DMS79 (cell line): ENCODE results near the gene AKAP7.
"Not testable (repeated sequence)": the region's sequence is repeated elsewhere in the genome, so short reads cannot be mapped to it uniquely, and the experiment has no call there.

Source experiments
- DNase-seq: peaks from one replicate; lab custom pipeline; 2025; lab: John Stamatoyannopoulos, UW

Gene AKAP7

DNA sequence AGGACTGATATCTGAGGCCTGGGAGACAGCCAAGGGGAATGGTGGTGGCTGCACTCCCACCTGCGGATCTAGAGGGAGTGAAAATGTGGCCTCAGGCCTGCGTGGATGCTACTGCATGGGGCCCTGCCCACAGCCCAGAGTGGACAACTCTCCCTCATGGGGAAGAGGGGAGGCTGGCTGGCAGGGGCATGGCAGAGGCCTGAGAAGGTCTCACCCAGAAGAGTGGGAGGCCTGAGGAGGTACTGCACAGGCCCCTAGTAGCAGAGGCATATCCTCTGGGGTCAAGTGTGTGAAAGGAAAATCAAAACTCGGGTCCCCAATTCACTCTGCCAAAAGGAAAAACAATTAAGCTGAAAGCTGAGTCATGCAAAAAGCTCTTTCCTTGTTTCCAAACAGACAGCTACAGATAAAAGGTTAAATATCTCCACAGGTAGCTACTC, 158.2 kb downstream of the AKAP7 start:
- no peak for DNase-seq

DNA sequence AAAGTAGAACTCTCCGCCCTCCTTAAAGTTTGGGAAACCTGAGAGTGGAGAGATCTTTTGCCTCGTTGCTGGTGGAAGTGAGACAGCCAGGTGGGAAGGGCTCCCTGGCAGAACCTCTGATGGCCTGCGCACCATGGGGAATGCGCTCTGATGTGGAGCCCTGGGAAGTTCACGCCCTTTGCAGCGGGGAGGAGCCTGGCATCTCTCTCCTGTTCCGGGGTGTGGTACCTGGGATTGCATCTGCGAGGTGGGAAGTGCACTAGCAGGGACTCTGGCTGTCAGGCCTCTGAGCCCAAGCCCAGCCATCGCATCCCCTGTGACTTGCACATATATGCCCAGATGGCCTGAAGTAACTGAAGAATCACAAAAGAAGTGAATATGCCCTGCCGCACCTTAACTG, 159.8 kb downstream of the AKAP7 start:
- DNase-seq, result no peak

GRCh38 chr6:131300826-131301225, 165.6 kb downstream of the AKAP7 start:
- not testable (repeated sequence) for DNase-seq

- DNase-seq, result no peak
These were observed 168.2 kb downstream of the AKAP7 start for GRCh38 chr6:131303338-131303930.

- no peak for DNase-seq
These were observed 170.0 kb downstream of the AKAP7 start for GRCh38 chr6:131305037-131305850.

- no peak for DNase-seq
These were observed 174.2 kb downstream of the AKAP7 start for GRCh38 chr6:131309437-131309836.

DNA sequence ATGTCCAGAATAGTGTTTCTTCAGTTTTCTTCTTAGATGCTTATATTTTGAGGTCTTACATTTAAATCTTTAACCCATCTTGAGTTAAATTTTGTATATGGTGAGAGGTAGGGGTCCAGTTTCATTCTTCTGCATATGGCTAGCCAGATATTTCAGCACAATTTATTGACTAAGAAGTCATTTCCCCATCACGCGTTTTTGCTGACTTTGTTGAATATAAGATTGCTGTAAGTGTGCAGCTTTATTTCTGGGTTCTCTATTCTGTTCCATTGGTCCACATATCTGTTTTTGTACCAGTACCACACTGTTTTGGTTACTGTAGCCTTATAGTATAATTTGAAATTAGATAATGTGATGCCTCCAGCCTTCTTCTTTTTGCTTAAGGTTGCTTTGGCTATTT, 179.6 kb downstream of the AKAP7 start:
- DNase-seq, result no peak

DNA sequence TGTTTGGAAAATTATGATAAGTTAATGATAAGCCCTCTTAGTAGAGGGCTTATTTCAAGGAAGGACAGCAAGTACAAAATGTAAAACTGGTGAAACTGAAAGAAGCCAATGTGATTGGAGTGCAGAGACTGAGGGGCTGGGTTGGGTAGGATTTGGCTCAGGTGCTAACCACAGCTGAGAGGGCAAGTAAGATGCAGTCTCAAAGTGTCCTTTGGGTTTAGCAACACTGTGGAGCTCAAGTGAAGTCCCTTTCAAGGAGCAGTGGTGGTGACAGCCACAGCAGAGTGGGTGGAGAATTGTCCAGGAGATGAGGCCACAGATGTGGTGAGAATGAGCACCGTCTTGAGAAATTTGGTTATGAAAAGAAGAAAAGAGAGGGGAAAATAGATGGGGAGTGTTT, 181.4 kb downstream of the AKAP7 start:
- DNase-seq, result no peak

DNA sequence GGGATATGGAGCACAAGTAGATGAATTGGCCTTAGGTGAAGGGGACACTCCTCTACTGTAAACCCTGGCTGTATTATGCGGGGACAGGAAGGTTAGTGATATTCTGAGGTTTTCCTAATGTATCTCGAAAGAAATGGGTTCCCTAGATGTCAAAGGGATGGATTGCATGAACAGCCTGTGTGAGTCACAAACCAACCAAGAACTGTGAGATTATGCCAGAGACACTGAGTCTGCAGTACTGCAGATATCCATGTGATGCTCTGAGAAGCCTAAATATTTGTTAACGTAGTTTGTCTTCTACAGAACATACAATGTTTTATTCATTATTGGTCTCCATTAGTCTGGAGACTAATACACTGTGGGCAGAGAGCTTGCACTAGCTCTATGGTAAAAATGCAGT, 182.2 kb downstream of the AKAP7 start:
- DNase-seq, result no peak

DNA sequence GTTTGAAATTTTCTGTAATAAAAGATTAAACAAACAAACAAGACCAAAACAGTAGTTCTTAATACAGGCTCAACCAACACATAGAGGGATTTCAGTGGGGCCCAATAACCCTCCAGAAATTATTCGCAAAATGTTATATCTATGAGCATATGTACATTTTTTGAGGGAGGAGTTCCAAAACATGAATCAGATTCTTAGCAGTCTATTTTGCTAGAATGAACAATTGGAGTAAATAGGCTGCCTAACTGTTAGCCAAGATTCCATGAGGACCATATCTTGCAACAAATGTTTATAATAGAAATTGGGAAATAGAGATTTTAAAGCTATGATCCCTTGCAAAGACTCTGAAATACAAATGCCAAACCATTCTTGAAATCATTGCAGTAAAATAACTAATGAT, 186.3 kb downstream of the AKAP7 start:
- no peak for DNase-seq

DNA sequence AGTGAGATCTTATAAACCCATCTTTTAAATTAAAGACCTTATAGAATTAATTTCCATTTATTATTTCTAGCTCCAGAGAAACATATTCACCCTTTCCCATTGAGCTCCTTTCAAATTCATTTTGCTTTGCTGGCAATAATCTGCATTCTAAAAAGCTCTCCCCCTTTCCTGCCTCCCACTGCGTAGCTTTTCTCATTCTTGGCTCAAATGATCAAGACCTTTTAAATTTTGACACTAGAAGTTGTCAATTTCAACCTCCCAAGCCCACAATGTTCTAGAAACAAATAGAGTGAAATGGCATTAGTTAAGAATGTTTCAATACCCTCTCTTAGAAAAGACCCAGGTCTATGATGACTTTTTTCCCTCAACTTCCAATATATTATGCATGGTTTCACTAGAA, 186.9 kb downstream of the AKAP7 start:
- DNase-seq, result no peak

DNA sequence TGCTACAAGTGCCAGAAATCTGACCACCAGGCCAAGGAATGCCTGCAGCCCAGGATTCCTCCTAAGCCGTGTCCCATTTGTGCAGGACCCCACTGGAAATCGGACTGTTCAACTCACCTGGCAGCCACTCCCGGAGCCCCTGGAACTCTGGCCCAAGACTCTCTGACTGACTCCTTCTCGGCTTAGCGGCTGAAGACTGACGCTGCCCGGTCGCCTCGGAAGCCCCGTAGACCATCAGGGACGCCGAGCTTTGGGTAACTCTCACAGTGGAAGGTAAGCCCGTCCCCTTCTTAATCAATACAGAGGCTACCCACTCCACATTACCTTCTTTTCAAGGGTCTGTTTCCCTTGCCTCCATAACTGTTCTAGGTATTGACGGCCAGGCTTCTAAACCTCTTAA, 190.4 kb downstream of the AKAP7 start:
- not testable (repeated sequence) for DNase-seq

GRCh38 chr6:131328727-131329126, 193.5 kb downstream of the AKAP7 start:
- DNase-seq, result not testable (repeated sequence)

DNA sequence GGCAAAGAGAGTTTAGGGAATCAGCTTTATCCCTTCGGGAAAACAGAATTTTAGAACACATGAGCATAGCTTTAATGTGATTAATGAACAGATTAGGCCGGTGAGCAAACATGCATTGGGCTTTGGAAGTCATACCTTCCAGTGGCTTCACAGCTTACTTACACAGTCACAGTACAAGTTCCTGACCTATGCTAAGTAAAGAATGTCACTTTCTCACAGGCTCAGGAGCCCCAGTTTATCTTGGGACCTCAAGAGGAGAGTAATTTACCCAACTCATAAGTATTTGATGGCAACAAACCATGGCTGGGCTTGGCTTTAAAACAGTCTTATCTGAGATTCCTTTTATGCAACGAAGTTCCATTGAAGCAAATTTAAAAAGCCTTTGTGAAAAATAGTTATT, 195.9 kb downstream of the AKAP7 start:
- DNase-seq, result no peak

DNA sequence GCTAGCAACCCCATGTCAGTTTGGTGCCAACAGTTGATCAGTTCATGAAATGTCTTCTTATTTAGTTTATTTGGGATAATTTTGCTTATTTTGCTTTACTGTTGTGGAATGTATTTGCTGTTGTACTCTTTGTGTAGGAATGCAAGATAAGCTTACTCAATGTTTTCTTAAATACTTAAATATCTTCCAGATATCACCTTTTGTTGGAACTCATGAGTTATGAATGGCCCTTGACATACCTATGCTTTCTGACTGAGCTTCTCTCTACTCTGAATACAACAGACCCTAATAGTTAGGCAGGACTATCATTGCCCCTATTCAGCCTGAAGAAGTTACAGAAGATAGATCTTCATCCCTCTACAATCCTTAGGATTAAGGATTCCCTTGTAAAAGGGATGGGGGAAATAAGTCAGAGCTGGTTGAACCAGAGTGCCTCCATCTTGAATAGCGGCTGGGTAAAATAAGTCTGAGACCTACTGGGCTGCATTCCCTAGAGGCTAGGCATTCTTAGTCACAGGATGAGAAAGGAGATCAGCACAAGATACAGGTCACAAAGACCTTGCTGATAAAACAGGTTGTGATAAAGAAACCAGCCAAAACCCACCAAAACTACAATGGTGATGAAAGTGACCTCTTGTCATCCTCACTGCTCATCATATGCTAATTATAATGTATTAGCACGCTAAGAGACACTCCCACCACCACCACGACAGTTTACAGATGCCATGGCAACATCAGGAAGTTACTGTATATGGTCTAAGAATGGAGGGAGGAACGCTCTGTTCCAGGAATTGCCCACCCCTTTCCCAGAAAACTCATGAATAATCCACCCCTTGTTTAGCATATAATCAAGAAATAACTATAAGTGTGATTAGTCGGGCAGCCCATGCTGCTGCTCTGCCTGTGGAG, 196.9 kb downstream of the AKAP7 start:
- no peak for DNase-seq
